Stimulated activated CD8-positive, alpha-beta memory T cell treated with anti-CD3 and anti-CD28 coated beads, Interleukin-12 subunit alpha, Interleukin-12 subunit beta, amount 100 ng/mL, for 24 hours (primary cell): Measurements from ENCODE around the gene CNTNAP2.

Experiments
- DNase-seq: peaks from one replicate; pipeline ENCODE4 v3.0.0-alpha.2; 2020; ENCODE audit errors: extremely low read depth

Gene CNTNAP2

DNA sequence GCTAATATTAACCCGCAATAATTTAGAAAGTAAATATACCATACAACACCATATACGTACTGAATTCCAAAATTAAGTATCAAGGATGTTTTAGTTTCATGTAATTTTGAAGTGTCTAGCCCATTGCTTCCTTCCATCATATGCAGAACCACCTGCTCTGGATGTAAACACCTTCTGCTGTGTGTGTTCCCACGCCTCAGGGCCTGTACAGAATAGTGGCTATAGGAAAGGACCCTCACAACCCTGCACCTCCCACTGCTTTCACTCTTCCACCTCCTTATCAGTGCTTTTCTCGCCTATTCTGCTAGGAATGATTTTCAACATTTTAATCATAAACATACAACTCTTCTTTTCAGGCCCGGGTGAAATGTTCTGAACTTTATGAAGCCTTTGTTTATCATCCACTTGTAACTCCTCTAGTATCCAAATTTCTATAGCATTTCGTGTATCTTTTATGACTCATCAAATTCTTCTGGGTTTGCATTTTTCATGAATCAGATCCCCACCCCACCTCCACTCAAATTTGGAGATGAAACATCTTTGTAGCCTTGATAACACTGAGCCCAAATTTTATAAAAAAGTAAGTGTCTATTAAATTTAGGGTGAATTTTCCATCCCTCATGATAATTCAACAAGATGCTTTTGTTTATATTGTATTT lies 1367.2 kb downstream of the CNTNAP2 start:
- no peak for DNase-seq

DNA sequence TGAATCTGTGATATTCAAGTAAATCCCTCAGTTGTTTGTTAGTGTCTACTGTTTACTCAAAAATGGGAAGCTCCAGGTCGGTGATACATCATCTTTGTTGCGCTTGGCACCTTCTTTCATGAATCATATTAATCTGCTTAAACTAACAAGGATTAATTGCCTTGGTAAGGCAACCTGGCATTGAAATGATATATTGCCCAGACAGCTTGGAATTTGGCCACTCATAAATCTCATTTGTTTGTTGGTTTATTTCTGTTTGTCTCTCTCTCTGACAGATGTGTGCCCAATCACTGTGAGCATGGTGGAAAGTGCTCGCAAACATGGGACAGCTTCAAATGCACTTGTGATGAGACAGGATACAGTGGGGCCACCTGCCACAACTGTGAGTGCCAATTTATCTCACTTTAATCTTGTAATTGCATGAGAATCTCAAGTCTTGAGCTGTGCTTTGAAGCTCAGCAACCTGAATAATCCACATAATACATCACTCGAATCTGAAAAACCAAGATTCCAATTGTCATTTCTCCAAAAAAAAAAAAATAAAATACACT lies 1369.1 kb downstream of the CNTNAP2 start:
- DNase-seq = no peak

DNA sequence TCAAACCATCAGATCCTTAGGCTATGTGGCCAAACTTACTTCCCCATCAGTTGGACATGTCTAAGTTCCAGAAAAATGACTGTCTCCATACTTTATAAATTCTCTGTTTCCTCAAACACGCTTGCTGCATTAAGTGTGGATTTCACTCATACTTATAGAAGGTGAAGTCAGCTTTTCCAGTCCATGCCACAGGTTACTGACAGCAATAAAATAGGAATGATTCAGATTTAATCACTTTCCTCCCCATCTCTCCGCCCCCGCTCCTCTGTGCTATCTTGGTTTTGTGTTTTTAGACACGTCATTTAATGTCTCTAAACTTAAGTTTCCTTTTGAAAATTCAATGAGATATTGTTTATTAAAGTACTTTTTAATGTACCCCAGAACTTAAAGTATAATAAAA lies 1376.0 kb downstream of the CNTNAP2 start:
- no peak for DNase-seq

DNA sequence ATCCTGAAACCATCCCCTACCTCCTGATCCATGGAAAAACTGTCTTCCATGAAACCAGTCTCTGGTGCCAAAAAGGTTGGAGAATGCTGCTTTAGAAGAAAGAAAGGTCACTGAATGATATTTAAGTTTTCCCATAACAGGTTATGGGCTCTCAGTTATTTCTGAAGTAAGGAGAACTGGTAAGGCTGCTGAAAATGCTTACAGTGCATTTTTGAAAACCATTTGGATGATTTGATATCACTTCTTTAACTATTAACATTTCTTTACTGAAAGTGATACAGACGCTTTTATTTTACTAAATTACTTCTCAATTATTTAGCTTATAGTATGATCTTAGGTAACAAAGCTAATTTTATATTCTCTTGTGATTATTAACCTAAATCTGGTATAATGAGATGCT lies 1379.6 kb downstream of the CNTNAP2 start:
- DNase-seq = no peak

- no peak for DNase-seq
Observed at GRCh38 chr7:147497246-147497645, 1380.6 kb downstream of the CNTNAP2 start.

GRCh38 chr7:147498081-147498480 lies 1381.5 kb downstream of the CNTNAP2 start:
- no peak for DNase-seq

DNA sequence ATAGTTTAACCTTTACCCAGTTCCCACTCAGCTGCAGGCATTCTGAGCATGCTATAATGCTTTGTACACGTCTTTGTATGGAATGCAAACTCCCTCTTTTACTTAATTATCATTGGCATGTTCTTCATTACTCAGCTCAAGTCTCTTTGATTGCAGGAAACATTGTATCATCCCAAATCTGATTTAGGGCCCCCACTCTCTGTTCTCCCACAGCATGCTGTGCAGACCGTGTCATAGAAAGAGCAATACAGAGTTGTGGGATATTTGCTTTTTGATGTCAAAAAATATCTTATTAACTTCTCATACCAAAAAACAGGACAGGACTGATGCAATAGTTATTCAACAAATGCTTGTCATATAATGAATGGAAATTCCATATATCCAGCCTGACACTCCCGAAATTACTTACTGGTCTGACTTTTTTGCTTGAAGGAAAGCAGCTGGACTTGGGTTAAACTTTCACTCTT lies 1392.5 kb downstream of the CNTNAP2 start:
- DNase-seq = no peak

DNA sequence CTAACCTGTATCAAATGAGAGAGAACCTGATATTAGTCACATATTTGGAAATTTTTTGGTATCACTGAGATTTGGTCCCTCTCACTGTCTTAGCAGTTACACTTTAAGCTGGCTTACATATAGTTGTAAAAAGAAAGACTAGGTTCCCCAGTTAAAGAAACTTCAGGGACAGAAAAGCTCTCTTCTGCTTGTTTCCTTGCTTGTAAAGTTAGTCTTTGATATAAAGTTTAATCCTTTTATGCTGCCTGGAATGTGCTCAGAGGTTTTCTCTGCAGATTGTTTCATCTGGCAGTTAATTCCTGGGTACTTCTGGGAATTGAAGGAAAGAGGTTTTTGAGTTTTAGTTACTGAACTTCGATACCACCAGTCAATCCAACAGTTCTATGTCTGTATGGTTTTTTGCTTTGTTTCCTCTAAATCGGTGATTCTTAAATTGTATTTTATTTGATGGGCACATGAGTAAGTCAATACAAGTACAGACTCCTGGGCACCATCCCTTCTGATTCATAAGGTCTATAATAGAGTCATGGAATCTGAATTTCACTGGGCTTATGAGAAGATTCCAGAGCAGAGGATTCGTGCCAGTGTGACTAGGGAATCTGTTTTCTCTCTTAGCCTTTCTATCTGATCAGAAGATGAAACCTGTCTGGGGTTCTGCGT lies 1393.1 kb downstream of the CNTNAP2 start:
- no peak for DNase-seq

GRCh38 chr7:147510201-147510542 lies 1393.6 kb downstream of the CNTNAP2 start:
- DNase-seq = no peak

DNA sequence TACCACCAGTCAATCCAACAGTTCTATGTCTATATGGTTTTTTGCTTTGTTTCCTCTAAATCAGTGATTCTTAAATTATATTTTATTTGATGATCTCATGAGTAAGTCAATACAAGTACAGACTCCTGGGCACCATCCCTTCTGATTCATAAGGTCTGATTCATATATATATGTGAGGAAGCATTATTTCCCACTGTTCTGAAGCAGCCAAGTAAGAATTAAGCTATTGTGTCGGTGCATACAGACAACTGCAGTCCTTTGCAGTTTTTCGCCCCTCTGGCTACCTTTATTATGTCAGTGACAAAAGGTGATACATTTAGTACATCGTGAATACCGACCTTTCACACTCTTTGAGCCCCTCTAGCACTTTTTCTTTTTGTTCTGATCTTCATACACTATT lies 1394.3 kb downstream of the CNTNAP2 start:
- no peak for DNase-seq

DNA sequence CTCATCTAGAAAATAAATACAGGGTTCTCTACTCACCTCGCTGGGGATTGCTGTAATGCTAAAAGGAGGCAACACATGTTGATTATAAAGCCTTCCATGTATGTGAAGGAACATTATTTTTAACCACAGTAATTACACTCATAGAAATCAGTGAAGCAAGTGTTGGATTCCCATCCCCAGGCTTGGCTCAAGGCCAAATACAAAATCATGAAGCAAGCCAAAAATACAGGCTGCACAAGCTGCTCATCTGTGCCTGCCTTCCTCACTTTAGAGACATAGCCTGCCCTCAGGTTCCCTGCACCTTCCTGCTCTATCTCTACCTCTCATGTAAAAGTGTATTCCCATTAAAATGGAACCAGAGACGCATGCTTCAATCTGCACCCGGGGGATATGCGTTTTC lies 1396.8 kb downstream of the CNTNAP2 start:
- no peak for DNase-seq

GRCh38 chr7:147516391-147516790 lies 1399.8 kb downstream of the CNTNAP2 start:
- no peak for DNase-seq

DNA sequence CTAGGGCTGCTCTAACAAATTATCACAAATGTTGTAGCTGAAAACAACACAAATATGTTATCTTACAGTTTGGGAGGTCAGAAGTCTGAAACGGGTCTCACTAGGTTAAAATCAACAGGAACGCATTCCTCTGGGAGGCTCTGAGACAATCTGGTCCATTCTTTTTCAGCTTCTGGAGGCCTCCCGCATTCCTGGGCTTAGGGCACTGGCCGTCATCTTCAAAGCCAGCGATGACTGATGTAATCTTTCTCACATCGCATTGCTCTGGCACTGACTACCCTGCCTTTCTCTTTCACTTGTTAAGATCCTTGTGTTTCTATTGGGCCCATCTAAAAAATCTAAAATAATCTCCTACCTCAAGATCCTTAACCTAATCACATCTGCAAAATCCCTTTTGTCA lies 1402.5 kb downstream of the CNTNAP2 start:
- DNase-seq = no peak

DNA sequence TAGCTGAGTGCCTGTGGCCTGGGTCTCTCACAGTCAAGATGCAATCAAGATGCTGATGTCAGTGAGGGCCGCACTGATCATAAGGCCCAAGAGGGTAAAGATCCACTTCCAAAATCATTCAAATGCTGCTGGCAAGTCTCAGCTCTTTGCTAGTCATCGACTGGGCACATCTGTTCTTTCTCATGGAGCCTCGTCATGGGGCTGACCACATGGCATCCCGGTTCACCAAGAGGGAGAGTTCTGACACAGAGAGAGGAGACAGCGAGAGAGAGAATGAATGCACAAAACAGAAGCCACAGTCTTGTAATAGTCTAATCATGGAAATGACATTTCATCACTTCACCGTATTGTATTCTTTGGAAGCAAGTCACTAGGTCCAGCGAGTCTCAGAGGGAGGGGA lies 1406.5 kb downstream of the CNTNAP2 start:
- DNase-seq = no peak

DNA sequence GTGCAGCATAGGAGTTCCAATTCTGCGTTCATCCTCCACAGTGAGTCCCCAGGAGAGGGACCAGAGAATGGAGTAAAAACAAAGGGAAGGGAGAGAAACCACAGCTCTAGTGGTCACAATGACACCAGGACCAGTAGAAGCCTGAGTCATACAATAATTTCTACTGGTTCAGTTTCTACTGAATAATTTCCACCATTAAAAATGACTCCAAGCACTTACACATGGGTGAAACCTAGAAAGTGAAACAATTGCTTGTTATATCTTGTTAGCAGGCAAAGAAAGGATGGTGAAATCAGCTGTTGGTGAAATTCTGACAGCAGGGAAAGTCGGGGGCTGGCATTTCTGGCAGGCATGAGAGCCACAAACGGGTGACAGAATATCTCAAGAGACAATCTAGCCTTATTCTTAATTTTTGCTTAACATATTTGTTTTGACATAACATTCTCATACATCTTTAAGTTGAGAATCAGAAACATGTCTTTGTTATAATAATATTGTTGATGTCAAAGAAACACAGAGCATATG lies 1408.2 kb downstream of the CNTNAP2 start:
- DNase-seq = no peak

DNA sequence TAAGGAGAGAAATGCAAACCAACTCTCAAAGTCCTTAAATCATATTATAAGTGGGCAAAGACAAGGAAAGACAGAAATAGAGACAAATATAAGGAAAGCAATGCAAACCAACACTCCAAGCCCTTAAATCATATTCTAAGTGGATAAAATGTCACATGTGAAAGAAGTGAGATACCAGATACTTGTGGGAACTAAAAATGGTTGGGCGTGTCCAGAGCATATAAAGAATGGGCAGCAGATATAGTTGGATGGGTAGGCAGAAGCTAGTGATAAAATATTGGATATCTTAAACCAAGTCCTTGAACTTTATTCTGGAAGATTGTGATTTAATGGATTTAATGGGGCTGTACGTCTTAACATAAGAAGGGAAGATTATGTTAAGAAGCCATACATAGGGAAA lies 1408.7 kb downstream of the CNTNAP2 start:
- DNase-seq = no peak

GRCh38 chr7:147535701-147536111 lies 1419.1 kb downstream of the CNTNAP2 start:
- no peak for DNase-seq

GRCh38 chr7:147539685-147540084 lies 1423.1 kb downstream of the CNTNAP2 start:
- no peak for DNase-seq

- DNase-seq = no peak
Observed at GRCh38 chr7:147540743-147541142, 1424.1 kb downstream of the CNTNAP2 start.

DNA sequence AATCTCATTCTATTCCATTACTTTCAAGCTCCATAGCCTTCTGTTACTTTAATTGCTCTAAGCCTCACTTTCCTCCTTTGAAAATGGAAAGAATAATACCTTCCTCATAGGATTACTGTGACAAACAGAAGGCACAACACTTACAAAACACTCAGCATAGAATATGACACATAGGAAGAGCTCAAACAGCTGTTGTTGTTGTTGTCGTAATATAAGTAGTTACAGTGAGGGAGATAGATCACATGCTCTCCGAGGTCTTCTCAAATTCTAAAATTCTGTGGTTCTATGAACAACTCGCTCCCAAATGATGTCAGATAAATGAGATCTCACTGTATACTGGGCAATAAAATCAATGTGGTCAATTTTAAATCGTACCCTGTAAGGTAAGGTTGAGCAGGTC lies 1424.7 kb downstream of the CNTNAP2 start:
- no peak for DNase-seq

- DNase-seq = no peak
Observed at GRCh38 chr7:147547252-147547897, 1430.8 kb downstream of the CNTNAP2 start.

- no peak for DNase-seq
Observed at GRCh38 chr7:147556317-147556716, 1439.7 kb downstream of the CNTNAP2 start.

DNA sequence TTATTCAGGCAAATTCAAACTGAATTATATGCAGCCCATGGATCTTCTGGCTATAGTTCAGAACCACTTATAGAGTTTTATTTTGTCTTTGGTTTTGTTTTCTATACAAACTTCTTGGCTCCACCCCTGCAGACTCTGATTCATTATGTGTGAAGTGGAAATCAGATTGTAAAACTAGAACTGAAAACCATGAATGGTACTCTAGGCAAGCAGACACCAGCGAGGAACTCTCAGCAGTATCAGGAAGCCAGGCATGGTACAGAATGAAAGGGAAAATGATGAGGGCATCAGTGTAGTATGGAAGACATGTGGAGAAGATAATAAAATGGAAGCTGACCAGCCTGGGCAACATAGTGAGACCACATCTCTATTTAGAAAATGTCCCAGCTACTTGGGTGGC lies 1447.1 kb downstream of the CNTNAP2 start:
- DNase-seq = no peak
